AG04450 (cell line): ENCODE data around the gene SLC4A2. TPM values are rescaled to one million over a fixed set of nuclear protein-coding genes. Genes with fewer than 3 reads are reported as not detected.

ENCODE experiments used
- CTCF ChIA-PET: fragments of 300-600, 350-600 bp; formaldehyde crosslinking; extraction: SDS; loops from one replicate; lab custom pipeline; 2022; ENCODE audit warnings: antibody characterized with exemption, inconsistent platforms; lab: Charles Lee
- POLR2A ChIA-PET: fragments of 350-600 bp; formaldehyde crosslinking; extraction: SDS; loops from one replicate; lab custom pipeline; 2021; ENCODE audit warnings: antibody characterized with exemption, inconsistent platforms; lab: Yijun Ruan, JAX
- DNase-seq: peaks from one replicate; pipeline ENCODE4 v3.0.0-alpha.2; 2011; ENCODE audit warnings: low read depth, low spot score
- H3K27ac ChIP-seq: one replicate; pipeline ENCODE4 v1.5.1; 2012; ENCODE audit warnings: low read depth, low read length, control low read depth
- H3K27me3 ChIP-seq: one replicate; pipeline ENCODE4 v1.6.0; 2012; ENCODE audit warnings: low read length; ENCODE audit not compliant: control insufficient read depth, insufficient read depth
- H3K4me3 ChIP-seq: 2 replicates; pipeline ENCODE4 v1.5.1; 2011; ENCODE audit warnings: mild to moderate bottlenecking, low read depth, low read length, control low read depth
- H3K9me3 ChIP-seq: 2 replicates; pipeline ENCODE4 v1.5.1; 2012; ENCODE audit warnings: low read length; ENCODE audit not compliant: control insufficient read depth, insufficient read depth
- CTCF ChIP-seq: IDR thresholded peaks from 2 replicates; pipeline ENCODE4 v1.5.1; 2011; ENCODE audit warnings: low read depth, low read length, control low read depth, inconsistent platforms
- polyA plus RNA-seq: library from polyadenylated mRNA; depleted of rRNA; stranded (reverse); fragments of >200 nt; gene quantifications from 2 replicates; pipeline ENCODE4 v1.2.3, GENCODE V29; 2011

The SLC4A2 gene
- polyA plus RNA-seq, 1 experiment: 40.5 TPM

- Histone ChIP-seq H3K9me3 (no peaks in the 10 kb centered on the region; the same call in 1 of the 2 replicates), H3K27me3 (no peaks in the 10 kb centered on the region), H3K27ac (no peak overlapping the region), H3K4me3 (no peak overlapping the region)
- DNase-seq: no peak
- CTCF ChIA-PET: interaction anchor here (0.5 kb wide), 1 partner anchor 82 kb away, joined by 3 read pairs; no protein-coding TSS in a partner anchor
- POLR2A ChIA-PET: interaction anchor here (1.3 kb wide), 1 partner anchor 10 kb away, joined by 6 read pairs; the partner anchor contains the start of gene FASTK
- TF ChIP-seq CTCF: no peak
Observed at GRCh38 chr7:151071032-151071866, 11.9 kb downstream of the SLC4A2 start.

- Histone ChIP-seq H3K9me3 (no peaks in the 10 kb centered on the region; the same call in 1 of the 2 replicates), H3K27ac (no peak overlapping the region), H3K27me3 (no peaks in the 10 kb centered on the region), H3K4me3 (no peak overlapping the region)
- DNase-seq: no peak
- ChIA-PET POLR2A (no interaction called here), CTCF (no interaction called here)
- no peak for TF ChIP-seq CTCF
Observed at GRCh38 chr7:151073990-151074389, 14.6 kb downstream of the SLC4A2 start.

GRCh38 chr7:151074817-151075661 is 15.7 kb downstream of the SLC4A2 start:
- ChIA-PET CTCF (no interaction called here), POLR2A (no interaction called here)
- H3K9me3 ChIP-seq: no peaks in the 10 kb centered on the region; the same call in 1 of the 2 replicates
- DNase-seq: no peak
- H3K27me3 ChIP-seq: no peaks in the 10 kb centered on the region
- TF ChIP-seq CTCF: no peak
- H3K27ac ChIP-seq: no peak overlapping the region
- H3K4me3 ChIP-seq: no peak overlapping the region

GRCh38 chr7:151075662-151075971 is 16.2 kb downstream of the SLC4A2 start:
- H3K27me3 ChIP-seq: no peaks in the 10 kb centered on the region
- POLR2A ChIA-PET: no interaction called here
- CTCF ChIA-PET: no interaction called here
- H3K9me3 ChIP-seq: peaks cover 3% of the 10 kb centered on the region; the same call in 1 of the 2 replicates
- H3K27ac ChIP-seq: no peak overlapping the region
- H3K4me3 ChIP-seq: no peak overlapping the region
- DNase-seq: no peak
- TF ChIP-seq CTCF: no peak
